Kidney (tissue), 14 donors: Measurements from ENCODE around the gene HES4. TPM values are rescaled to one million over a fixed set of nuclear protein-coding genes. Genes with fewer than 3 reads are reported as not detected.

Experiments used
- DNase-seq, 5 donors: peaks; one replicate each; pipeline ENCODE4 v3.0.0-alpha.2; 2013 to 2020
- FAIRE-seq: peaks from 2 replicates; lab custom pipeline; 2012; peaks lifted over from hg19 to GRCh38; lab: Jason Lieb, UNC
- H3K27ac ChIP-seq, 2 donors: one replicate each; pipeline ENCODE4 v1.7.0; 2013; ENCODE audit warnings: low read depth in 2 of 2, low read length in 2 of 2, inconsistent platforms in 1 of 2
- H3K27me3 ChIP-seq: one replicate; pipeline ENCODE4 v1.7.1; 2013; ENCODE audit warnings: low read length, inconsistent platforms; ENCODE audit not compliant: control insufficient read depth, insufficient read depth
- H3K36me3 ChIP-seq, 3 donors: one replicate each; pipeline versions ENCODE4 v1.7.0 to v1.7.1; 2013; ENCODE audit warnings: low read length in 3 of 3, control low read depth in 1 of 3, inconsistent platforms in 1 of 3; ENCODE audit not compliant: insufficient read depth in 3 of 3, control insufficient read depth in 2 of 3
- H3K4me1 ChIP-seq, 3 donors: one replicate each; pipeline versions ENCODE4 v1.7.0 to v1.7.1; 2013; ENCODE audit warnings: low read length in 3 of 3, inconsistent platforms in 1 of 3, low read depth in 1 of 3; ENCODE audit not compliant: control insufficient read depth in 2 of 3, insufficient read depth in 2 of 3
- H3K4me3 ChIP-seq, 3 donors: one replicate each; pipeline versions ENCODE4 v1.7.0 to v1.8.1; 2013; ENCODE audit warnings: low read length in 3 of 3, control low read depth in 1 of 3, inconsistent platforms in 1 of 3
- H3K9ac ChIP-seq, 3 donors: one replicate each; pipeline versions ENCODE4 v1.7.0 to v1.7.1; 2013; ENCODE audit warnings: low read length in 3 of 3, control low read depth in 1 of 3, inconsistent platforms in 1 of 3
- H3K9me3 ChIP-seq, 3 donors: one replicate each; pipeline versions ENCODE4 v1.7.0 to v1.7.1; 2013; ENCODE audit warnings: low read length in 3 of 3, control low read depth in 1 of 3, inconsistent platforms in 1 of 3; ENCODE audit not compliant: control insufficient read depth in 2 of 3, insufficient read depth in 1 of 3
- CTCF ChIP-seq: IDR thresholded peaks from 3 replicates; pipeline ENCODE4 v1.5.1; 2012; ENCODE audit warnings: mild to moderate bottlenecking, moderate library complexity, borderline replicate concordance; ENCODE audit not compliant: insufficient read depth; ENCODE audit errors: extremely low read depth
- intact Hi-C: fragments of 100-400 bp; cut with DNase I; formaldehyde crosslinking; loops from one replicate; pipeline ENCODE4 v1.11.1; 2022
- polyA plus RNA-seq: library from polyadenylated mRNA; stranded (reverse); fragments of 350-450 nt; fragmentation: Illumina TruSeq; extraction: RNeasy Lipid Tissue Mini Kit (QIAGEN cat#74804); gene quantifications from one replicate; pipeline ENCODE4 v1.2.3, GENCODE V29; 2014; ENCODE audit warnings: low read depth, low replicate concordance; ENCODE audit not compliant: insufficient read depth
- total RNA-seq: library from RNA; stranded (reverse); fragmentation: NEBNext Ultra II Directional; extraction: Animal tissue kit (Norgen Biotek cat#: 25700); gene quantifications from one replicate; pipeline ENCODE4 v1.2.1, GENCODE V29; 2021
- donor health status: control.
- donor health status: control.
- donor health status: control.
- donor health status: control.
- donor health status: control.
- donor health status: DM: yes; HTN: yes; CAD: no.
- donor health status: Normal renal cell carcinoma (clear cell type).

Gene HES4
- total and polyA plus RNA-seq, 2 donors from 2014 or later = 15.8 to 32.0 TPM

GRCh38 chr1:969260-969855 lies 30.5 kb downstream of the HES4 start:
- FAIRE-seq (no peak), DNase-seq (no peak)
- no peak overlapping the region for H3K4me3 ChIP-seq
- H3K9me3 ChIP-seq = no peaks in the 10 kb centered on the region
- intact Hi-C loops = no loop called here
- H3K27me3 ChIP-seq = peaks cover 9% of the 10 kb centered on the region
- peaks cover 0 to 7% (median 0%) of the 10 kb centered on the region in 3 donors for H3K4me1 ChIP-seq
- no peaks in the 10 kb centered on the region for H3K36me3 ChIP-seq
- TF ChIP-seq CTCF = no peak
- H3K9ac ChIP-seq = no peak overlapping the region
- H3K27ac ChIP-seq = no peak overlapping the region

GRCh38 chr1:967466-968343 lies 32.2 kb downstream of the HES4 start:
- Histone ChIP-seq H3K4me1 (peaks cover 0 to 7% (median 0%) of the 10 kb centered on the region in 3 donors), H3K36me3 (no peaks in the 10 kb centered on the region), H3K27ac (no peak overlapping the region), H3K9ac (no peak overlapping the region), H3K27me3 (peaks cover 9% of the 10 kb centered on the region), H3K4me3 (no peak overlapping the region), H3K9me3 (no peaks in the 10 kb centered on the region)
- DNase-seq = no peak
- no peak for FAIRE-seq
- intact Hi-C loops = no loop called here
- TF ChIP-seq CTCF = no peak

- TF ChIP-seq CTCF = no peak
- H3K9me3 ChIP-seq = no peaks in the 10 kb centered on the region
- H3K36me3 ChIP-seq = no peaks in the 10 kb centered on the region
- peak overlapping the region; percentile 26 to 66 (median 60) for H3K4me3 ChIP-seq
- H3K4me1 ChIP-seq = peaks cover 0 to 7% (median 0%) of the 10 kb centered on the region in 3 donors
- FAIRE-seq (no peak), DNase-seq (peak; percentile 44 to 94 (median 68))
- intact Hi-C loops = no loop called here
- peaks cover 9% of the 10 kb centered on the region for H3K27me3 ChIP-seq
- peak overlapping the region in 2 of 3 donors; percentile 6 to 12 for H3K9ac ChIP-seq
- peak overlapping the region in 1 of 2 donors; percentile 22 for H3K27ac ChIP-seq
Measured at GRCh38 chr1:966704-967300, 33.1 kb downstream of the HES4 start.
